DND-41 (cell line): Measurements from ENCODE around the gene GPR183.

Experiments used
- EZH2 ChIP-seq: IDR thresholded peaks from 3 replicates; pipeline ENCODE4 v1.6.1; 2012; ENCODE audit warnings: borderline replicate concordance, low read depth, mild to moderate bottlenecking, moderate library complexity, low read length, inconsistent platforms; ENCODE audit not compliant: severe bottlenecking
- TF ChIP-seq, protein P1 (sequence below): IDR thresholded peaks from 2 replicates; pipeline ENCODE4 v1.5.1; 2012; ENCODE audit warnings: borderline replicate concordance, low read length, moderate library complexity, mild to moderate bottlenecking; ENCODE audit not compliant: poor library complexity, severe bottlenecking; ENCODE audit errors: extremely low read depth

DNA sequence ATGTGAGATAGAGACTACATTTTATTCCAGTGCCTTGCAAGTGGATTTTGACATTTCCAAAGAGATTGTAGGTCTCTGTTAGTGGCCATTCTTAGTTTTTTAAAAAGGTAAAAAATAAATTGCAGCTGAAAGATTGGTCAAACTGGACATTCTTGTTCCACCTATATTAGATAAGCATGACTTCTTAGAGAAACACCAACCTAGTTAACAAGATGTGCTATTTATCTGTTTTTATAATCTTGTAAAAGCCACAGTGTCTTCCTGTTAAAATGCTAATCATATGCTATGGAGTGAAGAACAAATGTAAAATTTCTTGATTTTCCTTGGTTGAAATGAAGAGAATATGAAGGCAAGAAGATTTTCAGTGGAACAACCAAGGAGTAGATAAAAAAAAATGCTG, 33.4 kb upstream of the GPR183 start:
- TF ChIP-seq, protein P1, sequence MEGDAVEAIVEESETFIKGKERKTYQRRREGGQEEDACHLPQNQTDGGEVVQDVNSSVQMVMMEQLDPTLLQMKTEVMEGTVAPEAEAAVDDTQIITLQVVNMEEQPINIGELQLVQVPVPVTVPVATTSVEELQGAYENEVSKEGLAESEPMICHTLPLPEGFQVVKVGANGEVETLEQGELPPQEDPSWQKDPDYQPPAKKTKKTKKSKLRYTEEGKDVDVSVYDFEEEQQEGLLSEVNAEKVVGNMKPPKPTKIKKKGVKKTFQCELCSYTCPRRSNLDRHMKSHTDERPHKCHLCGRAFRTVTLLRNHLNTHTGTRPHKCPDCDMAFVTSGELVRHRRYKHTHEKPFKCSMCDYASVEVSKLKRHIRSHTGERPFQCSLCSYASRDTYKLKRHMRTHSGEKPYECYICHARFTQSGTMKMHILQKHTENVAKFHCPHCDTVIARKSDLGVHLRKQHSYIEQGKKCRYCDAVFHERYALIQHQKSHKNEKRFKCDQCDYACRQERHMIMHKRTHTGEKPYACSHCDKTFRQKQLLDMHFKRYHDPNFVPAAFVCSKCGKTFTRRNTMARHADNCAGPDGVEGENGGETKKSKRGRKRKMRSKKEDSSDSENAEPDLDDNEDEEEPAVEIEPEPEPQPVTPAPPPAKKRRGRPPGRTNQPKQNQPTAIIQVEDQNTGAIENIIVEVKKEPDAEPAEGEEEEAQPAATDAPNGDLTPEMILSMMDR, result no peak
- no peak for TF ChIP-seq EZH2
